Endothelial cell (in vitro differentiated cells): ENCODE results near the gene GP1BA. TPM values are rescaled to one million over a fixed set of nuclear protein-coding genes. Genes with fewer than 3 reads are reported as not detected.

Source experiments
- DNase-seq: peaks from one replicate; pipeline ENCODE4 v3.0.0; 2021; ENCODE audit warnings: low spot score
- H3K27ac Mint-ChIP-seq: one replicate; pipeline ENCODE4 v1.8.0; 2021; ENCODE audit warnings: mixed read lengths, inconsistent platforms; ENCODE audit not compliant: unreplicated experiment
- H3K27me3 Mint-ChIP-seq: one replicate; pipeline ENCODE4 v1.8.0; 2021; ENCODE audit warnings: mild to moderate bottlenecking, moderate library complexity, mixed read lengths, inconsistent platforms; ENCODE audit not compliant: unreplicated experiment
- H3K36me3 Mint-ChIP-seq: one replicate; pipeline ENCODE4 v1.8.0; 2021; ENCODE audit warnings: mild to moderate bottlenecking, low read depth, mixed read lengths, inconsistent platforms; ENCODE audit not compliant: unreplicated experiment
- H3K4me1 Mint-ChIP-seq: one replicate; pipeline ENCODE4 v1.8.0; 2021; ENCODE audit warnings: mild to moderate bottlenecking, mixed read lengths, inconsistent platforms; ENCODE audit not compliant: unreplicated experiment
- H3K4me3 Mint-ChIP-seq: one replicate; pipeline ENCODE4 v1.8.0; 2021; ENCODE audit warnings: mild to moderate bottlenecking, mixed read lengths, inconsistent platforms; ENCODE audit not compliant: unreplicated experiment
- H3K9me3 Mint-ChIP-seq: one replicate; pipeline ENCODE4 v1.8.0; 2021; ENCODE audit warnings: mixed read lengths, inconsistent platforms; ENCODE audit not compliant: unreplicated experiment
- microRNA-seq: library from miRNA; unstranded; fragments of <30 nt; microRNA quantifications from one replicate; pipeline ENCODE4, GENCODE V29; 2020; ENCODE audit not compliant: unreplicated experiment
- total RNA-seq: library from RNA; stranded (reverse); fragmentation: NEBNext Ultra II Directional; extraction: Animal tissue kit (Norgen Biotek cat#: 25700); gene quantifications from one replicate; pipeline ENCODE4 v1.2.1, GENCODE V29; 2021; ENCODE audit not compliant: unreplicated experiment
- TF ChIP-seq, protein P1 (sequence below): fragments of 200-600 bp; sonication (generic); IDR thresholded peaks from one replicate; pipeline ENCODE4 v1.5.0; 2021; ENCODE audit warnings: antibody characterized with exemption; ENCODE audit not compliant: unreplicated experiment

GP1BA gene
- total RNA-seq, 1 donor from 2014 or later, result 1.3 TPM

DNA sequence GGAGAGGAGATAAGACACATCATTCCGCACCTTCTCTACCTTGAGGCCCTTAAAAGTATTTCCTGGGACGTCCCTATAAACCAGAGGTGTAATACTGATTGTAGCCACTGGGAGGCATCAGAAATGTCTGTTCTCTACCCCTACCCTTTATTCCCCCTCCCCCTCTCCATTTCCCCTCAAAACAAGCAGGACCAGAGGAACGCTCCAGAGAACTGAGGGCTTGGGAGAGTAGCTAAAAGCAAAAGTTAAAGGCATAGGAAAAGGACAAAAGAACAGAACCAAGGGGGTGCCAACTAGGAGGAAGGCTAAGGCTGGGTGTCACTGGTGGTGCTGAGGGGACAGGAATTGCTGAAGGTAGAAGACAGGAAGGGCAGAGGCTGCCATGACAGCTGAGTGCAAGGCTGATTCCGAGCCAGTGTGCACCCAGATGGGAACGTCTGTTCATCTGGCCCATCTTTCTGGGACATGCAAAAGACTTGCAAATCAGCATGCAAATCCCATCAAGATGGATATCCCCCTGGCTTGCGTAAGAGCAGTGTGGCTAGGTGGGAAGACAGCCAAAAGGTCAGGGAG lies 48.7 kb downstream of the GP1BA start:
- Mint-ChIP-seq H3K27me3 (peaks cover 11% of the 10 kb centered on the region), H3K9me3 (no peaks in the 10 kb centered on the region), H3K36me3 (peaks cover 38% of the 10 kb centered on the region), H3K4me1 (peaks cover 11% of the 10 kb centered on the region), H3K4me3 (peak overlapping the region; percentile 74), H3K27ac (peak overlapping the region; percentile 82)
- DNase-seq, result peak; percentile 69
- TF ChIP-seq, protein P1, sequence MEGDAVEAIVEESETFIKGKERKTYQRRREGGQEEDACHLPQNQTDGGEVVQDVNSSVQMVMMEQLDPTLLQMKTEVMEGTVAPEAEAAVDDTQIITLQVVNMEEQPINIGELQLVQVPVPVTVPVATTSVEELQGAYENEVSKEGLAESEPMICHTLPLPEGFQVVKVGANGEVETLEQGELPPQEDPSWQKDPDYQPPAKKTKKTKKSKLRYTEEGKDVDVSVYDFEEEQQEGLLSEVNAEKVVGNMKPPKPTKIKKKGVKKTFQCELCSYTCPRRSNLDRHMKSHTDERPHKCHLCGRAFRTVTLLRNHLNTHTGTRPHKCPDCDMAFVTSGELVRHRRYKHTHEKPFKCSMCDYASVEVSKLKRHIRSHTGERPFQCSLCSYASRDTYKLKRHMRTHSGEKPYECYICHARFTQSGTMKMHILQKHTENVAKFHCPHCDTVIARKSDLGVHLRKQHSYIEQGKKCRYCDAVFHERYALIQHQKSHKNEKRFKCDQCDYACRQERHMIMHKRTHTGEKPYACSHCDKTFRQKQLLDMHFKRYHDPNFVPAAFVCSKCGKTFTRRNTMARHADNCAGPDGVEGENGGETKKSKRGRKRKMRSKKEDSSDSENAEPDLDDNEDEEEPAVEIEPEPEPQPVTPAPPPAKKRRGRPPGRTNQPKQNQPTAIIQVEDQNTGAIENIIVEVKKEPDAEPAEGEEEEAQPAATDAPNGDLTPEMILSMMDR, result peak; percentile 80

DNA sequence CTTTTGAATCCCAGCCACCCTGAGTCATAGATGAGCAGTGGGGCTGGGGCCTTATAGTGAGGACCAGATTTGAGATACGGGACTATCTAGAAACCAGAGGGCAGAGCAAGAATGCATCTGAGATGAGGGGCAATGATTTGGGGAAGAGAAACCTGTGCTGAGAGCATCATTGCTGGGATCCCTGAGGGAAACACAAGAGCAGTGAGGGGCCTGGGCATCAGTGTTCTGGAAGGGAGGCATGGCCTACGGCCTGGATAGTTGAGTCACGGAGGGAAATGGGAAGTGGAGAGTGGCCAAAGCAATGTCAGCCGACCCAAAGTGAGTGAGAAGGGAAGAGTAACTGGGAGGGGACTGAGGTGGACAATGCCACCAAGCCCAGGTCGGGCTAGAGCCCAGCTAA lies 50.2 kb downstream of the GP1BA start:
- TF ChIP-seq, protein P1, result no peak
- no peak overlapping the region for H3K4me3 Mint-ChIP-seq
- peaks cover 9% of the 10 kb centered on the region for H3K27me3 Mint-ChIP-seq
- no peak for DNase-seq
- H3K9me3 Mint-ChIP-seq, result no peaks in the 10 kb centered on the region
- H3K27ac Mint-ChIP-seq, result no peak overlapping the region
- peaks cover 31% of the 10 kb centered on the region for H3K36me3 Mint-ChIP-seq
- peaks cover 21% of the 10 kb centered on the region for H3K4me1 Mint-ChIP-seq

Small RNAs within 50 kb of the gene (microRNA-seq; reads per million reads assigned to microRNA genes)
- gene MIR6864, result not detected
- gene MIR6865, result 1.2 reads per million, percentile 17 among the genes with 10 or more reads in this experiment

Other genes starting within 250 kb of the GP1BA start
- gene PELP1, start 228.1 kb upstream of the GP1BA start, total RNA-seq, result 118 TPM
- gene ARRB2, start 221.6 kb upstream of the GP1BA start, total RNA-seq, result 51.1 TPM
- 10.5 TPM for gene MED11, start 200.8 kb upstream of the GP1BA start, total RNA-seq
- gene ZMYND15, start 192.4 kb upstream of the GP1BA start, total RNA-seq, result not detected
- gene CXCL16, start 192.3 kb upstream of the GP1BA start, total RNA-seq, result 0.13 TPM
- not detected for gene TM4SF5, start 160.4 kb upstream of the GP1BA start, total RNA-seq
- 2.9 TPM for gene VMO1, start 145.9 kb upstream of the GP1BA start, total RNA-seq
- gene GLTPD2, start 143.3 kb upstream of the GP1BA start, total RNA-seq, result not detected
- gene PSMB6, start 136.1 kb upstream of the GP1BA start, total RNA-seq, result 185 TPM
- gene PLD2, start 125.1 kb upstream of the GP1BA start, total RNA-seq, result 86.5 TPM
- 176 TPM for gene MINK1, start 98.9 kb upstream of the GP1BA start, total RNA-seq
- 2.3 TPM for gene C17orf107, start 32.7 kb upstream of the GP1BA start, total RNA-seq
- gene CHRNE, start 29.2 kb upstream of the GP1BA start, total RNA-seq, result 1.2 TPM
- gene SLC25A11, start 7.8 kb downstream of the GP1BA start, total RNA-seq, result 47.5 TPM
- 92.3 TPM for gene RNF167, start 8.0 kb downstream of the GP1BA start, total RNA-seq
- gene PFN1, start 16.3 kb downstream of the GP1BA start, total RNA-seq, result 874 TPM
- 7.3 TPM for gene ENO3, start 18.8 kb downstream of the GP1BA start, total RNA-seq
- gene SPAG7, start 35.5 kb downstream of the GP1BA start, total RNA-seq, result 67.3 TPM
- gene CAMTA2, start 55.4 kb downstream of the GP1BA start, total RNA-seq, result 42.3 TPM
- gene INCA1, start 65.2 kb downstream of the GP1BA start, total RNA-seq, result 2.2 TPM
- gene KIF1C, start 65.7 kb downstream of the GP1BA start, total RNA-seq, result 127 TPM
- 0.21 TPM for gene SLC52A1, start 103.1 kb downstream of the GP1BA start, total RNA-seq
- 0.38 TPM for gene ZFP3, start 146.2 kb downstream of the GP1BA start, total RNA-seq
- 43.0 TPM for gene ZNF232, start 179.6 kb downstream of the GP1BA start, total RNA-seq
- 5.6 TPM for gene USP6, start 183.8 kb downstream of the GP1BA start, total RNA-seq